ENCODE data around the gene NUP155. TPM values are rescaled to one million over a fixed set of nuclear protein-coding genes. Genes with fewer than 3 reads are reported as not detected.
A peak's percentile ranks its signal among the peaks of the same experiment; 100 is the strongest.
"Not testable (repeated sequence)": the region's sequence is repeated elsewhere in the genome, so short reads cannot be mapped to it uniquely, and the experiment has no call there.

NUP155 gene
- total RNA-seq: 35.2 and 43.4 TPM in 2 replicates

- DNase-seq (ENCODE audit: low read depth): peak; percentile 96
Measured at GRCh38 chr5:37370864-37371726, at the start of gene NUP155. TSS of gene NUP155 (minus strand) at chr5:37371106. CDS start at chr5:37370977, 129 bp downstream.

- no peak for DNase-seq (ENCODE audit: low read depth)
Measured at GRCh38 chr5:37417347-37417746, 46.4 kb upstream of the NUP155 start.

DNA sequence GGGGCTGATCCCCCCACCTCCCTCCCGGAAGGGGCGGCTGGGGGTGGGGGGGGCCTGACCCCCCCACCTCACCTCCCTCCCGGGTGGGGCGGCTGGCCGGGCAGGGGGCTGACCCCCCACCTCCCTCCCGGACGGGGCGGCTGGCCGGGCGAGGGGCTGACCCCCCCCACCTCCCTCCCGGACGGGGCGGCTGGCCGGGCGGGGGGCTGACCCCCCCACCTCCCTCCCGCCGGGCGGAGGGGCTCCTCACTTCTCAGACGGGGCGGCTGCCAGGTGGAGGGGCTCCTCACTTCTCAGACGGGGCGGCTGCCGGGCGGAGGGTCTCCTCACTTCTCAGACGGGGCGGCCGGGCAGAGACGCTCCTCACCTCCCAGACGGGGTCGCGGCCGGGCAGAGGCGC, 44.5 kb upstream of the NUP155 start:
- DNase-seq (ENCODE audit: low read depth): not testable (repeated sequence)

GRCh38 chr5:37412515-37412914, 41.6 kb upstream of the NUP155 start:
- no peak for DNase-seq (ENCODE audit: low read depth)

DNA sequence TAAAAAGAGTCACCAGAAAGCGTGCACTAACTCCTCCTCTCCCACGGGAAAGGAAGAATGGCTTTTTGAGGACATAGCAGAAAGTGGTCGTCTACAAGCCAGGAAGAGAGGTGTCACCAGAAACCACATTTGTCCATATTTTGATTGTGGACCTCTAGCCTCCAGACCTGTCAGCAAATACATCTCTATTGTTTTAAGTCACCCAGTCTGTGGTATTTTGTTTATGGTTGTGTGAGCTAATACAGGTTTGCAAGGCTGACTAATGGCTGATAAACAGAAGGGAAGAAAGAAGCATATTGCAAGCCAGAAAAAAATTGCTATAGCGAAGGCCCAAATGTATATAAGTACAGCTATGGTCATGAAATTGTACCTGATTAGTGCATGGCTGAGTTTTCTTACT, 29.6 kb upstream of the NUP155 start:
- peak; percentile 9 for DNase-seq (ENCODE audit: low read depth)

GRCh38 chr5:37396352-37396751, 25.4 kb upstream of the NUP155 start:
- DNase-seq (ENCODE audit: low read depth): no peak

GRCh38 chr5:37391591-37391990, 20.7 kb upstream of the NUP155 start:
- no peak for DNase-seq (ENCODE audit: low read depth)

GRCh38 chr5:37379100-37379628, 8.3 kb upstream of the NUP155 start, which contains the start of gene WDR70:
TSS of gene WDR70 (plus strand) at chr5:37379318. CDS start at chr5:37379368, 50 bp downstream.
- peak; percentile 85 for DNase-seq (ENCODE audit: low read depth)

- not testable (repeated sequence) for DNase-seq (ENCODE audit: low read depth)
Measured at GRCh38 chr5:37378066-37378465, 7.2 kb upstream of the NUP155 start.

GRCh38 chr5:37375091-37375490, 4.2 kb upstream of the NUP155 start:
- no peak for DNase-seq (ENCODE audit: low read depth)

DNA sequence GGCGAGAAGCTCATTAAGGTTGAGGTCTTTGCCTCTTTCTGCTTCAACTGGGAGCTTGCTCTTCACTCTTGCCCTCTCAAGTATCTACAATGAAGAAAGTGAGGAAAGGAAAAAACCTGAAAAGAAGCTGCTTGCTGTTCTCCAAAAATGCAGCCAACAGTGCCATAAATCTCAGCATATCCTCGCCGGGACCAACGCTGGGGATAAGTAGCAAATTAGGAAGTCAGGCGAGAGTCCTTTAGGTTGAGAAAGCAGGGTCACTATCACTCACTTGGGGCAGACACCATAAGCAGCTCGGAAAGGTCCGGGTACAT, 399 bp downstream of the NUP155 start:
- no peak for DNase-seq (ENCODE audit: low read depth)

DNA sequence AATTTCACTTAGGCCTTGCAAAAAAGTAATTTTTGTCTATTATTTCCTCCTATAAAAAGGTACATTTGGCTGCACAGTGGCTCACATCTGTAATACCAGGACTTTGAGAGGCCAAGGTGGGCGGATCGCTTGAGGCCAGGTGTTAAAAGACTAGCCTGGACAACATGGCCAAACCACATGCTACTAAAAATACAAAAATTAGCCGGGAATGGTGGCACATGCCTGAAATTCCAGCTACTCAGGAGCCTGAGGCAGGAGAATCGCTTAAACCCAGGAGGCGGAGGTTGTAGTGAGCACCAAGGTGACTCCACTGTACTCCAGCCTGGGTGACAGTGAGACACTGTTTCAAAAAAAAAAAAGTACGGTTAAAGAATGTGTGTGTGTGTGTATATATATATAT, 15.7 kb downstream of the NUP155 start:
- DNase-seq (ENCODE audit: low read depth): no peak

DNA sequence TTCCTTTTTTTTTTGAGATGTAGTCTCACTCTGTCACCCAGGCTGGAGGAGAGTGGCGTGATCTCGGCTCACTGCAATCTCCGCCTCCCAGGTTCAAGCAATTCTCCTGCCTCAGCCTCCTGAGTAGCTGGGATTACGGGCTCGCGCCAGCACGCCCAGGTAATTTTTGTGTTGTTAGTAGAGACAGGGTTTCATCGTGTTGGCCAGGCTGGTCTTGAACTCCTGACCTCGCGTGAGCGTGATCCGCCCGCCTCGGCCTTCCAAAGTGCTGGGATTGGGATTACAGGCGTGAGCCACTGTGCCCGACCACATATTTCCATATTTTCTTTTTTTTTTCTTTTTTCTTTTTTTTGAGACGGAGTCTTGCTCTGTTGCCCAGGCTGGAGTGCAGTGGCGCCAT, 28.2 kb downstream of the NUP155 start:
- DNase-seq (ENCODE audit: low read depth): not testable (repeated sequence)

- DNase-seq (ENCODE audit: low read depth): not testable (repeated sequence)
Measured at GRCh38 chr5:37334754-37335153, 36.2 kb downstream of the NUP155 start.

GRCh38 chr5:37326536-37326935, 44.4 kb downstream of the NUP155 start:
- no peak for DNase-seq (ENCODE audit: low read depth)

GRCh38 chr5:37323607-37324006, 47.3 kb downstream of the NUP155 start:
- no peak for DNase-seq (ENCODE audit: low read depth)

DNA sequence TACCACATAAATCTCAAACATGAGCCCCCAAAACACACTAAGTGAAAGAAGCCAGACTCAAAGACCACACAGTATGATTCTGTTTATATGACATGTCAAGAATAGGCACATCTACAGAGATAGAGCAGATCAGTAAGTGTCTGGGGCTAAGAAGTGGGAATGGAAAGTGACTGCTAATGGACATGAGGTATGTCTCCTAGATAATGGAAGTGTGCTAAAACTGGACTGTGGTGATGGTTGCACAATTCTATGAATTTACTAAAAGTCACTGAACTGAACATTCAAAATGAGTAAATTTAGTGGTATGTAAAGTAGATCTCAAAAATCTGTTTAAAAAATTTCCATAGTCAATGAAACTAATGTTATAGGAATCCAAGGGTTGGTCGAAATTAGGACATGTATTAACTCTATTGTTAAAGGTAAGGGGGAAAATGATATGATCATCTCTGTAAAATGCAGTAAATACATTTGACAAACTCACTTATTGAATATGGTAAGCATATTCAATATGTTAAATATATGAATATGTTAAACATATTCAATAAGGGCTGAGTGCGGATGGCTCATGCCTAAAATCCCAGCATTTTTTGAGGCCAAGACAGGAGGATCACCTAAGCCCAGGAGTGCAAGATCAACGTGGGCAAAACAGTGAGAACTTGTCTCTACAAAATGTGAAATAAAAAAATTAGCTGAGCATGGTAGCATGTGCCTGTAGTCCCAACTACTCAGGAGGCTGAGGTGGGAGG, 51.7 kb downstream of the NUP155 start:
- no peak for DNase-seq (ENCODE audit: low read depth)

- no peak for DNase-seq (ENCODE audit: low read depth)
Measured at GRCh38 chr5:37316027-37316426, 54.9 kb downstream of the NUP155 start.

GRCh38 chr5:37310360-37310759, 60.5 kb downstream of the NUP155 start:
- DNase-seq (ENCODE audit: low read depth): no peak

GRCh38 chr5:37308793-37309192, 62.1 kb downstream of the NUP155 start:
- peak; percentile 4 for DNase-seq (ENCODE audit: low read depth)

DNA sequence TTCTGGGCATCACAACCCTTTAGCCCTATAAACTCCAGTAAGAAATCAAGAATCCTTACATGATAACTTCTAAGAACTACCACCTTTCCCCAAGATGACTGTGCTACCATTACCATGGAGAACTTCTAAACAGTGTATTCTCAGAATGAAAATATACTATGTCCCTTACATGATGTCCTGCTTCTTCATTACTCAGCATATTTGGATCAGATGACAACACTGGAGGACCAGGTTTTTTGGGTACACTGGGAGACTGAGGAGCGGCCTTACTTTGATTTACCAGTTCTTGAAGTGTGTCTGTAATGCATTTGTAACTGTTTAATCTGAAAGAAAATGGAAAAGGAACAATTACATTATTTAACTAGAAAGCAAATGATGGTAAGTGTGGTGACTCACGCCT, 66.0 kb downstream of the NUP155 start:
- DNase-seq (ENCODE audit: low read depth): no peak

DNA sequence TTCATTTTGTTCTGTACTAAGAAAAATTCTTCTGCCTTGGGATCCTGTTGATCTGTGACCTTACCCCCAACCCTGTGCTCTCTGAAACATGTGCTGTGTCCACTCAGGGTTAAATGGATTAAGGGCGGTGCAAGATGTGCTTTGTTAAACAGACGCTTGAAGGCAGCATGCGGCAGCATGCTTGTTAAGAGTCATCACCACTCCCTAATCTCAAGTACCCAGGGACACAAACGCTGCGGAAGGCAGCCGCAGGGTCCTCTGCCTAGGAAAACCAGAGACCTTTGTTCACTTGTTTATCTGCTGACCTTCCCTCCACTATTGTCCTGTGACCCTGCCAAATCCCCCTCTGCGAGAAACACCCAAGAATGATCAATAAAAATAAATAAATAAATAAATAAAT, 74.6 kb downstream of the NUP155 start:
- DNase-seq (ENCODE audit: low read depth): not testable (repeated sequence)
